Measurements from ENCODE around the gene DMTF1. TPM values are rescaled to one million over a fixed set of nuclear protein-coding genes. Genes with fewer than 3 reads are reported as not detected.

DMTF1 gene, protein sequence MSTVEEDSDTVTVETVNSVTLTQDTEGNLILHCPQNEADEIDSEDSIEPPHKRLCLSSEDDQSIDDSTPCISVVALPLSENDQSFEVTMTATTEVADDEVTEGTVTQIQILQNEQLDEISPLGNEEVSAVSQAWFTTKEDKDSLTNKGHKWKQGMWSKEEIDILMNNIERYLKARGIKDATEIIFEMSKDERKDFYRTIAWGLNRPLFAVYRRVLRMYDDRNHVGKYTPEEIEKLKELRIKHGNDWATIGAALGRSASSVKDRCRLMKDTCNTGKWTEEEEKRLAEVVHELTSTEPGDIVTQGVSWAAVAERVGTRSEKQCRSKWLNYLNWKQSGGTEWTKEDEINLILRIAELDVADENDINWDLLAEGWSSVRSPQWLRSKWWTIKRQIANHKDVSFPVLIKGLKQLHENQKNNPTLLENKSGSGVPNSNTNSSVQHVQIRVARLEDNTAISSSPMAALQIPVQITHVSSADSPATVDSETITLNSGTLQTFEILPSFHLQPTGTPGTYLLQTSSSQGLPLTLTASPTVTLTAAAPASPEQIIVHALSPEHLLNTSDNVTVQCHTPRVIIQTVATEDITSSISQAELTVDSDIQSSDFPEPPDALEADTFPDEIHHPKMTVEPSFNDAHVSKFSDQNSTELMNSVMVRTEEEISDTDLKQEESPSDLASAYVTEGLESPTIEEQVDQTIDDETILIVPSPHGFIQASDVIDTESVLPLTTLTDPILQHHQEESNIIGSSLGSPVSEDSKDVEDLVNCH
- 168 TPM for total RNA-seq (ENCODE audit: unreplicated experiment)
- long read RNA-seq, partial matches to known transcripts: 0 of 4 reads
- long read RNA-seq, other reads (novel, unspliced or antisense): 4 of 4 reads

GRCh38 chr7:87152112-87152896, at the start of gene DMTF1:
Gene DMTF1, plus strand, starts transcription at chr7:87152453. Its CDS starts 12,489 bp downstream, at chr7:87164942.
- DNase-seq: peak; percentile 94
- TF ChIP-seq CTCF (IDR thresholded peaks at IDR 0.05; ENCODE audit: partially characterized antibody, unreplicated experiment): no peak
- H3K9me3 Mint-ChIP-seq (ENCODE audit: unreplicated experiment): peaks cover 12% of the 10 kb centered on the region
- H3K27ac Mint-ChIP-seq (ENCODE audit: unreplicated experiment): peak within 1 kb of the TSS; percentile 98
- H3K27me3 Mint-ChIP-seq (ENCODE audit: unreplicated experiment): peaks cover 10% of the 10 kb centered on the region
- peak within 1 kb of the TSS; percentile 95 for H3K4me3 Mint-ChIP-seq (ENCODE audit: unreplicated experiment)
- peaks cover 18% of the 10 kb centered on the region for H3K4me1 Mint-ChIP-seq (ENCODE audit: low read depth, unreplicated experiment)
- H3K36me3 Mint-ChIP-seq (ENCODE audit: unreplicated experiment): no peaks in the 10 kb centered on the region

DNA sequence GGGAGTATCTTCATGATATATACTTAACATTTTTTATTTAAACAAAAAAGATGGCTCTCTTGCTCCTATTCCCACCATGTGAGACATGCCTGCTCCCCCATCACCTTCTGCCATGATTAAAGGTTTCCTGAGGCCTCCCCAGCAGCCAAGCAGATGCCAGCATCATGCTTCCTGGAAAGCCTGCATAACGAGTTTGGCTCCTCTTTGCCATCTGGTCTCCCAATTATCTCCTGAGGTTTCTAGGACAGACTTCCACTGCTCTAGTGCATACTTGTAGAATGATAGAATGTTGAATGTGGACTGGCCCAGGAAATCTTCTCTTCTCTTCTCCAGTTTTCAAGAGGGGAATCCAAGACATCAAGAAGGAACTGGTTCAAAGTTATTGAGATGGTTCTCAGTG, 46.9 kb upstream of the DMTF1 start:
- TF ChIP-seq CTCF (IDR thresholded peaks at IDR 0.05; ENCODE audit: partially characterized antibody, unreplicated experiment): no peak
- Mint-ChIP-seq H3K4me1 (ENCODE audit: low read depth, unreplicated experiment) (no peaks in the 10 kb centered on the region), H3K9me3 (ENCODE audit: unreplicated experiment) (peaks cover under 1% of the 10 kb centered on the region), H3K4me3 (ENCODE audit: unreplicated experiment) (no peak overlapping the region), H3K27me3 (ENCODE audit: unreplicated experiment) (no peaks in the 10 kb centered on the region), H3K27ac (ENCODE audit: unreplicated experiment) (no peak overlapping the region), H3K36me3 (ENCODE audit: unreplicated experiment) (peaks cover 8% of the 10 kb centered on the region)
- no peak for DNase-seq

- H3K27ac Mint-ChIP-seq (ENCODE audit: unreplicated experiment): no peak overlapping the region
- no peak for DNase-seq
- H3K4me1 Mint-ChIP-seq (ENCODE audit: low read depth, unreplicated experiment): no peaks in the 10 kb centered on the region
- H3K4me3 Mint-ChIP-seq (ENCODE audit: unreplicated experiment): no peak overlapping the region
- peaks cover 8% of the 10 kb centered on the region for H3K36me3 Mint-ChIP-seq (ENCODE audit: unreplicated experiment)
- H3K27me3 Mint-ChIP-seq (ENCODE audit: unreplicated experiment): no peaks in the 10 kb centered on the region
- H3K9me3 Mint-ChIP-seq (ENCODE audit: unreplicated experiment): peaks cover 1% of the 10 kb centered on the region
- no peak for TF ChIP-seq CTCF (IDR thresholded peaks at IDR 0.05; ENCODE audit: partially characterized antibody, unreplicated experiment)
Measured at GRCh38 chr7:87106974-87107612, 45.2 kb upstream of the DMTF1 start.

DNA sequence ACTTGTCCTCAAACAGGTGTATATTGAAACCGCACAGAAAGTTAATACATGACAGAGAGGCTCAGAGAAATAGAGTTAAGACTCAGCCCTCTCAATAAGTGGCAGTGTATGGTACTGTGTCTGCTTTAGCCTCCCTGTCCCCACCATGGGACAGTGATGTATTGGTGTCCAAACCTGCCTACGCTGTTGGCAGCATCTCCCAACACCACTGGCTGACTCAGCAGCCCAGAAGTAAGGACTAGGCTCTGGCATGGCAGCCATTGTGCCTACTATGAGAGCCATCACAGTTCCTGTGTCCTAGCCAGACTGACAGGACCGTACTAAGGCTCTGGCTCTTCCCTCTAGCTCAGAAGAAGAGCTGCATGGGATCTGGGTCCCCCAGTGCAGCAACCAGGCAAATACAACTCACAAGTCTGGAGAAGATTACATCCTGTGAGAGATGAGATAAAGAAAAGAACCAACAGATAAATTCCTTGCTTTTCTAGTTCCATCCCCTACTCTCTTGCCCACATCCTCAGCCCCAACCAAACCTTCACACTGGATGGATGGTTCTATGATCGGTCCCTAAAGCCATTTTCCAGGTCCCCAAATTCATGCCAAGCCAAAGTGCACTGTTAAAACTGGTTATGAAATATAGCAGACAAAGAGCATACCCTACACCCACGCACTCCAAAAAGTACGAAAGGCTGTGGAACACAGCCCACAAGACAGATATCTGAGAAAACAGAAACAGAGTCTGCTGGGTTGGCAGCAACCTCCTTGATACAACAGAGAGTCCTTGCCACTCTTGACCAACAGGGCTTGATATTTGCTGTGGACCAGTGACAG, 44.1 kb upstream of the DMTF1 start:
- Mint-ChIP-seq H3K27me3 (ENCODE audit: unreplicated experiment) (no peaks in the 10 kb centered on the region), H3K27ac (ENCODE audit: unreplicated experiment) (no peak overlapping the region)
- no peak for TF ChIP-seq CTCF (IDR thresholded peaks at IDR 0.05; ENCODE audit: partially characterized antibody, unreplicated experiment)

More for the DNA sequence above, 44.1 kb upstream of the DMTF1 start:
- Mint-ChIP-seq H3K4me3 (ENCODE audit: unreplicated experiment) (no peak overlapping the region), H3K9me3 (ENCODE audit: unreplicated experiment) (peaks cover 1% of the 10 kb centered on the region), H3K4me1 (ENCODE audit: low read depth, unreplicated experiment) (no peaks in the 10 kb centered on the region), H3K36me3 (ENCODE audit: unreplicated experiment) (peaks cover 8% of the 10 kb centered on the region)
- no peak for DNase-seq

Data from glutamatergic neuron (in vitro differentiated cells).